GM19468 (cell line): Measurements from ENCODE around the gene RAB35.

Experiments used
- ATAC-seq: cut with Tn5 transposase; IDR thresholded peaks from one replicate; pipeline ENCODE4 v1.9.1; 2021; ENCODE audit warnings: mild to moderate bottlenecking, moderate library complexity, moderate number of reproducible peaks; ENCODE audit not compliant: unreplicated experiment; ENCODE audit errors: extremely low read depth

Gene RAB35

GRCh38 chr12:120091371-120092090 lies 25.0 kb downstream of the RAB35 start:
- no peak for ATAC-seq

GRCh38 chr12:120090626-120091295 lies 25.8 kb downstream of the RAB35 start:
- no peak for ATAC-seq

- no peak for ATAC-seq
Measured at GRCh38 chr12:120090206-120090605, 26.3 kb downstream of the RAB35 start.

GRCh38 chr12:120089796-120090195 lies 26.8 kb downstream of the RAB35 start:
- no peak for ATAC-seq

- ATAC-seq = no peak
Measured at GRCh38 chr12:120089105-120089504, 27.4 kb downstream of the RAB35 start.

- ATAC-seq = peak; percentile 99
Measured at GRCh38 chr12:120086801-120087621, 29.5 kb downstream of the RAB35 start.

GRCh38 chr12:120085920-120086645 lies 30.5 kb downstream of the RAB35 start:
- ATAC-seq = no peak

GRCh38 chr12:120081641-120082040 lies 34.9 kb downstream of the RAB35 start:
- no peak for ATAC-seq

- ATAC-seq = no peak
Measured at GRCh38 chr12:120079411-120080400, 36.8 kb downstream of the RAB35 start.

GRCh38 chr12:120078868-120079267 lies 37.7 kb downstream of the RAB35 start:
- no peak for ATAC-seq

GRCh38 chr12:120077260-120077659 lies 39.3 kb downstream of the RAB35 start:
- no peak for ATAC-seq

- no peak for ATAC-seq
Measured at GRCh38 chr12:120076651-120077050, 39.9 kb downstream of the RAB35 start.

GRCh38 chr12:120075034-120075616 lies 41.4 kb downstream of the RAB35 start:
- no peak for ATAC-seq

GRCh38 chr12:120072472-120073249 lies 43.9 kb downstream of the RAB35 start:
- no peak for ATAC-seq

GRCh38 chr12:120071493-120072020 lies 45.0 kb downstream of the RAB35 start:
- no peak for ATAC-seq

GRCh38 chr12:120069278-120069677 lies 47.3 kb downstream of the RAB35 start:
- ATAC-seq = no peak

GRCh38 chr12:120067901-120068300 lies 48.7 kb downstream of the RAB35 start:
- ATAC-seq = no peak
